Liver (tissue), 9 donors: ENCODE data around the gene EIF3D. TPM values are rescaled to one million over a fixed set of nuclear protein-coding genes. Genes with fewer than 3 reads are reported as not detected.

Source experiments
- DNase-seq: peaks from one replicate; pipeline ENCODE4 v3.0.0-alpha.2; 2017; ENCODE audit warnings: low spot score
- H3K27ac ChIP-seq, 2 donors: one replicate each; pipeline ENCODE4 v1.7.0; 2013; ENCODE audit warnings: inconsistent platforms in 2 of 2, low read length in 2 of 2, control low read depth in 1 of 2, low read depth in 1 of 2, mild to moderate bottlenecking in 1 of 2
- H3K27me3 ChIP-seq, 4 donors: one replicate each; pipeline versions ENCODE4 v1.6.1 to v1.7.0; 2013; ENCODE audit warnings: low read length in 3 of 4, inconsistent platforms in 1 of 4, mild to moderate bottlenecking in 1 of 4, moderate library complexity in 1 of 4; ENCODE audit not compliant: control insufficient read depth in 4 of 4, insufficient read depth in 4 of 4
- H3K36me3 ChIP-seq, 4 donors: one replicate each; pipeline versions ENCODE4 v1.6.1 to v1.7.0; 2013; ENCODE audit warnings: low read length in 3 of 4, mild to moderate bottlenecking in 3 of 4, low read depth in 1 of 4, moderate library complexity in 1 of 4; ENCODE audit not compliant: control insufficient read depth in 4 of 4, insufficient read depth in 3 of 4
- H3K4me1 ChIP-seq, 4 donors: one replicate each; pipeline versions ENCODE4 v1.6.1 to v1.7.0; 2013; ENCODE audit warnings: low read length in 3 of 4, mild to moderate bottlenecking in 3 of 4, moderate library complexity in 1 of 4; ENCODE audit not compliant: control insufficient read depth in 4 of 4, insufficient read depth in 4 of 4
- H3K4me3 ChIP-seq, 3 donors: one replicate each; pipeline versions ENCODE4 v1.6.1 to v1.7.0; 2013; ENCODE audit warnings: low read length in 3 of 3, control low read depth in 1 of 3, low read depth in 1 of 3, mild to moderate bottlenecking in 1 of 3
- H3K9ac ChIP-seq, 2 donors: one replicate each; pipeline ENCODE4 v1.7.0; 2013; ENCODE audit warnings: low read length in 2 of 2, mild to moderate bottlenecking in 2 of 2, moderate library complexity in 2 of 2, control low read depth in 1 of 2, low read depth in 1 of 2
- H3K9me3 ChIP-seq, 4 donors: one replicate each; pipeline versions ENCODE4 v1.6.1 to v1.7.0; 2013; ENCODE audit warnings: low read length in 3 of 4; ENCODE audit not compliant: control insufficient read depth in 4 of 4
- EGR1 ChIP-seq, 2 donors: IDR thresholded peaks; 2 replicates each; pipeline ENCODE4 v1.6.1; 2016 to 2018; ENCODE audit warnings: antibody characterized with exemption in 2 of 2, low read depth in 2 of 2
- FOXA1 ChIP-seq: IDR thresholded peaks from 2 replicates; pipeline ENCODE4 v1.6.1; 2016; ENCODE audit warnings: antibody characterized with exemption
- FOXA2 ChIP-seq: IDR thresholded peaks from 2 replicates; pipeline ENCODE4 v1.6.1; 2016; ENCODE audit warnings: antibody characterized with exemption
- GABPA ChIP-seq, 2 donors: IDR thresholded peaks in 1 of 2; conservative IDR thresholded peaks in 1 of 2; 2 replicates each; pipeline ENCODE4 v1.6.1; 2016; ENCODE audit warnings: antibody characterized with exemption in 2 of 2, mild to moderate bottlenecking in 1 of 2, moderate library complexity in 1 of 2
- HNF4A ChIP-seq, 2 donors: conservative IDR thresholded peaks; 2 replicates each; pipeline ENCODE4 v1.6.1; 2016; ENCODE audit warnings: antibody characterized with exemption in 2 of 2, mild to moderate bottlenecking in 2 of 2
- HNF4G ChIP-seq: IDR thresholded peaks from 2 replicates; pipeline ENCODE4 v1.6.1; 2016; ENCODE audit warnings: antibody characterized with exemption
- JUND ChIP-seq, 2 donors: IDR thresholded peaks; 2 replicates each; pipeline ENCODE4 v1.6.1; 2016; ENCODE audit warnings: antibody characterized with exemption in 2 of 2
- MAX ChIP-seq: IDR thresholded peaks from 2 replicates; pipeline ENCODE4 v1.6.1; 2016; ENCODE audit warnings: antibody characterized with exemption
- NR2F2 ChIP-seq: IDR thresholded peaks from 2 replicates; pipeline ENCODE4 v1.6.1; 2016; ENCODE audit warnings: antibody characterized with exemption
- RAD21 ChIP-seq, 2 donors: IDR thresholded peaks; 2 replicates each; pipeline ENCODE4 v1.6.1; 2016; ENCODE audit warnings: antibody characterized with exemption in 2 of 2, mild to moderate bottlenecking in 2 of 2
- REST ChIP-seq: IDR thresholded peaks from 2 replicates; pipeline ENCODE4 v1.6.1; 2016; ENCODE audit warnings: antibody characterized with exemption, mild to moderate bottlenecking
- RXRA ChIP-seq, 2 donors: IDR thresholded peaks; 2 replicates each; pipeline ENCODE4 v1.6.1; 2017 to 2018; ENCODE audit warnings: antibody characterized with exemption in 2 of 2, mild to moderate bottlenecking in 1 of 2
- SP1 ChIP-seq: IDR thresholded peaks from 2 replicates; pipeline ENCODE4 v1.6.1; 2018; ENCODE audit warnings: antibody characterized with exemption, mild to moderate bottlenecking
- TAF1 ChIP-seq: conservative IDR thresholded peaks from 2 replicates; pipeline ENCODE4 v1.6.1; 2016; ENCODE audit warnings: antibody characterized with exemption, mild to moderate bottlenecking
- YY1 ChIP-seq: IDR thresholded peaks from 2 replicates; pipeline ENCODE4 v1.6.1; 2016; ENCODE audit warnings: antibody characterized with exemption, mild to moderate bottlenecking
- WGBS: extraction: QIAGEN DNeasy Blood & Tissue Kit; methylation state at CpG from one replicate; pipeline ENCODE4 v1.1.7; 2013; 5-methylcytosine and 5-hydroxymethylcytosine counted together
- polyA plus RNA-seq, 2 donors: library from polyadenylated mRNA; stranded (reverse) in 1 of 2; unstranded in 1 of 2; fragments of 200-250 nt in 1 of 2; fragments of >200 nt in 1 of 2; fragmentation: Nextera tagmentation in 1 of 2; extraction: Ambion mirVana in 1 of 2; gene quantifications; one replicate each; pipeline versions ENCODE4 v1.2.1 to v1.2.3, GENCODE V29; 2013 to 2015
- total RNA-seq, 2 donors: library from RNA; depleted of rRNA; stranded (reverse); fragments of >200 nt; gene quantifications; one replicate each; pipeline ENCODE4 v1.2.3, GENCODE V29; 2014
- TF ChIP-seq, protein P1 (sequence below): IDR thresholded peaks from 2 replicates; pipeline ENCODE4 v1.6.1; 2016; ENCODE audit warnings: antibody characterized with exemption
- TF ChIP-seq, protein P2 (sequence below): IDR thresholded peaks from 2 replicates; pipeline ENCODE4 v1.6.1; 2016; ENCODE audit warnings: antibody characterized with exemption
- TF ChIP-seq, protein P3 (sequence below): fragments of 150-350 bp; IDR thresholded peaks from 2 replicates; pipeline ENCODE4 v1.5.1; 2017; ENCODE audit warnings: improper control_type of control experiment, low read depth, low read length; ENCODE audit not compliant: missing input control
- donor health status: healthy.
- donor health status: healthy.
- donor health status: healthy.
- donor health status: healthy.
- donor health status: healthy.

Gene EIF3D
- total and polyA plus RNA-seq, 4 donors = 32.8 to 169 (median 80.3) TPM

- TF ChIP-seq, protein P1, sequence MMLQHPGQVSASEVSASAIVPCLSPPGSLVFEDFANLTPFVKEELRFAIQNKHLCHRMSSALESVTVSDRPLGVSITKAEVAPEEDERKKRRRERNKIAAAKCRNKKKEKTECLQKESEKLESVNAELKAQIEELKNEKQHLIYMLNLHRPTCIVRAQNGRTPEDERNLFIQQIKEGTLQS = no peak
- TF ChIP-seq EGR1 (IDR thresholded peaks at IDR 0.05; ENCODE audit: low read depth in 2 of 2) (no peak), FOXA1 (no peak), YY1 (no peak), SP1 (no peak)
Observed at GRCh38 chr22:36563001-36563400, 34.0 kb upstream of the EIF3D start (continued).

DNA sequence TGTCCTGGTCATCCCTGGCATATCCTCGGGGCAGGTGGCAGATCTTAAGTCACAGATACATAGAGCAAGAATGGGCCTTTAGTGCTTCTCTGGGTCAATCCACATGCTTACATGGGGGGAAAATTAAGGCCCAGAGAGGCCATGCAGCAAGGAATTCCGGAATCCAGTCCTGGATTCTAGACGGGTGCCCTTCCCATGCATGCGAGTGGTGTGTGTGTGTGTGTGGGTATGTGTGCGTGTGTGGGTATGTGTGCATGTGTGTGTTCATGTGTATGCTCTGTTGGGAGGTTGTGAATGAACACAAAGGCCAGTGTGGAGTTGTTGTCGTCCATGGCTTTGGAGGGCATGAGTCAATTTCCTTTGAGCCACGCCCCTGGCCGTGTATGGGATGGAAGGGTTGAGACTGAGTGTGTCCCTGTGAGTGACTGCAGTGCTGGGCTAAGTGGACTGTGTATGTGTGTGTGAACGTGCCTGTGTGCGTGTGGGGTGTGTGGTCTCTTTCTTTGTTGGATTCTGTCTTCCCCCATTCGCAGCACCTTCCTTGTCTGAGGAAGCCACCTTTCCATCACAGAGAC, 33.4 kb upstream of the EIF3D start:
- Histone ChIP-seq H3K4me3 (no peak overlapping the region), H3K27me3 (peaks cover 4 to 7% (median 5%) of the 10 kb centered on the region in 4 donors), H3K9me3 (no peaks in the 10 kb centered on the region), H3K27ac (no peak overlapping the region), H3K4me1 (no peaks in the 10 kb centered on the region), H3K9ac (no peak overlapping the region), H3K36me3 (no peaks in the 10 kb centered on the region)
- no peak for TF ChIP-seq YY1
- TF ChIP-seq FOXA1 = no peak
- TF ChIP-seq HNF4G = no peak
- TF ChIP-seq REST = no peak
- TF ChIP-seq, protein P1 = no peak
- 68% methylated on average over 11 of the region's 11 CpGs for WGBS
- no peak for DNase-seq

GRCh38 chr22:36561291-36561811, 32.4 kb upstream of the EIF3D start:
- Histone ChIP-seq H3K9ac (no peak overlapping the region), H3K36me3 (no peaks in the 10 kb centered on the region), H3K27ac (no peak overlapping the region), H3K4me3 (no peak overlapping the region), H3K9me3 (no peaks in the 10 kb centered on the region), H3K4me1 (no peaks in the 10 kb centered on the region), H3K27me3 (peaks cover 4 to 8% (median 5%) of the 10 kb centered on the region in 4 donors)
- no peak for DNase-seq
- 38% methylated on average over 6 of the region's 6 CpGs for WGBS
- TF ChIP-seq, protein P2, sequence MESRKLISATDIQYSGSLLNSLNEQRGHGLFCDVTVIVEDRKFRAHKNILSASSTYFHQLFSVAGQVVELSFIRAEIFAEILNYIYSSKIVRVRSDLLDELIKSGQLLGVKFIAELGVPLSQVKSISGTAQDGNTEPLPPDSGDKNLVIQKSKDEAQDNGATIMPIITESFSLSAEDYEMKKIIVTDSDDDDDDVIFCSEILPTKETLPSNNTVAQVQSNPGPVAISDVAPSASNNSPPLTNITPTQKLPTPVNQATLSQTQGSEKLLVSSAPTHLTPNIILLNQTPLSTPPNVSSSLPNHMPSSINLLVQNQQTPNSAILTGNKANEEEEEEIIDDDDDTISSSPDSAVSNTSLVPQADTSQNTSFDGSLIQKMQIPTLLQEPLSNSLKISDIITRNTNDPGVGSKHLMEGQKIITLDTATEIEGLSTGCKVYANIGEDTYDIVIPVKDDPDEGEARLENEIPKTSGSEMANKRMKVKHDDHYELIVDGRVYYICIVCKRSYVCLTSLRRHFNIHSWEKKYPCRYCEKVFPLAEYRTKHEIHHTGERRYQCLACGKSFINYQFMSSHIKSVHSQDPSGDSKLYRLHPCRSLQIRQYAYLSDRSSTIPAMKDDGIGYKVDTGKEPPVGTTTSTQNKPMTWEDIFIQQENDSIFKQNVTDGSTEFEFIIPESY = no peak
- TF ChIP-seq, protein P3, sequence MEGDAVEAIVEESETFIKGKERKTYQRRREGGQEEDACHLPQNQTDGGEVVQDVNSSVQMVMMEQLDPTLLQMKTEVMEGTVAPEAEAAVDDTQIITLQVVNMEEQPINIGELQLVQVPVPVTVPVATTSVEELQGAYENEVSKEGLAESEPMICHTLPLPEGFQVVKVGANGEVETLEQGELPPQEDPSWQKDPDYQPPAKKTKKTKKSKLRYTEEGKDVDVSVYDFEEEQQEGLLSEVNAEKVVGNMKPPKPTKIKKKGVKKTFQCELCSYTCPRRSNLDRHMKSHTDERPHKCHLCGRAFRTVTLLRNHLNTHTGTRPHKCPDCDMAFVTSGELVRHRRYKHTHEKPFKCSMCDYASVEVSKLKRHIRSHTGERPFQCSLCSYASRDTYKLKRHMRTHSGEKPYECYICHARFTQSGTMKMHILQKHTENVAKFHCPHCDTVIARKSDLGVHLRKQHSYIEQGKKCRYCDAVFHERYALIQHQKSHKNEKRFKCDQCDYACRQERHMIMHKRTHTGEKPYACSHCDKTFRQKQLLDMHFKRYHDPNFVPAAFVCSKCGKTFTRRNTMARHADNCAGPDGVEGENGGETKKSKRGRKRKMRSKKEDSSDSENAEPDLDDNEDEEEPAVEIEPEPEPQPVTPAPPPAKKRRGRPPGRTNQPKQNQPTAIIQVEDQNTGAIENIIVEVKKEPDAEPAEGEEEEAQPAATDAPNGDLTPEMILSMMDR = no peak
- TF ChIP-seq JUND (IDR thresholded peaks at IDR 0.05) (no peak), FOXA1 (no peak), RXRA (IDR thresholded peaks at IDR 0.05) (no peak), HNF4G (no peak), GABPA (IDR thresholded peaks at IDR 0.05 in 1 of 2, conservative IDR thresholded peaks at IDR 0.05 in 1 of 2) (no peak), RAD21 (IDR thresholded peaks at IDR 0.05) (no peak), FOXA2 (no peak), NR2F2 (no peak), SP1 (no peak), TAF1 (no peak), MAX (no peak), YY1 (no peak), EGR1 (IDR thresholded peaks at IDR 0.05; ENCODE audit: low read depth in 2 of 2) (no peak), HNF4A (conservative IDR thresholded peaks at IDR 0.05) (no peak)
- TF ChIP-seq, protein P1 = no peak
